HG03025 (cell line): ENCODE measurements around the gene SULT1B1.

ENCODE experiments used
- ATAC-seq: cut with Tn5 transposase; IDR thresholded peaks from one replicate; pipeline ENCODE4 v1.9.1; 2021; ENCODE audit warnings: mild to moderate bottlenecking, moderate library complexity; ENCODE audit not compliant: unreplicated experiment, low FRiP score

SULT1B1 gene

DNA sequence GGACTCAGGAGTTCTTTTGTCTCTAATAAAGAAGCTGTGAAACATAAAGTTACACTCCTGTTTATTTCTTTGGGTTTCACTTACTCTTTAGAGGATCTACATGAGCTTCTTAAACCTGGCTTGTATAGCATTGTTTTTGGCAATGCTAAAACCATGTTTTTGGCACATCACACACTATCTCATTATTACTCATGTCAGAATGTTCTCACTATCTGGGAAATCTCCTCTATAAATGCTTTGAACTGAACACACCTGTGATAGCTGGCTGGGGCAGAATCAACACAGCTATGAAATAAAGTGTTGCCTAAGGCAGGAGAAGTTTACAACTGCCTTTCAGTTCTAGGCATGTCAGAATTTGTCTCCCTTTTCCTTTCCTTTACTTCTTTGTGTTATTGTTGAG lies 52.6 kb downstream of the SULT1B1 start:
- ATAC-seq: no peak

DNA sequence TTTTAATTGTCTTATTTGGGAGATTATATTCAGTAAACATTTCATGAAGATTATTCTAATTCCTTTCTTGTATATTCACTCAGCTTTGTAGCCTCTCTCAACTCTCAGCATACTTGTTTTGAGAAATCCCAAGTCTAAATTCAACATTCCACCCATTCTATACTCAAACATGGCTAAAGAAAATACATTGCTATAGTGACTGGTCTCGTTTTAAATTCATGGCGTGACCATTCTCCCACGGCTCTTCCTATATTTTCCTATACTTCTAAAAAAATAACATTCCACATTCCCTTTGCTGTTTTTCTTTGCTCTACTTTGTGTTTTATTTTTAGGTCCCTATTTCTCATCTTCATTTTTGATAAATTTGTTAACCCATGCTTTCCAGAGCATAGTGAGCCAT lies 58.2 kb downstream of the SULT1B1 start:
- ATAC-seq: no peak

DNA sequence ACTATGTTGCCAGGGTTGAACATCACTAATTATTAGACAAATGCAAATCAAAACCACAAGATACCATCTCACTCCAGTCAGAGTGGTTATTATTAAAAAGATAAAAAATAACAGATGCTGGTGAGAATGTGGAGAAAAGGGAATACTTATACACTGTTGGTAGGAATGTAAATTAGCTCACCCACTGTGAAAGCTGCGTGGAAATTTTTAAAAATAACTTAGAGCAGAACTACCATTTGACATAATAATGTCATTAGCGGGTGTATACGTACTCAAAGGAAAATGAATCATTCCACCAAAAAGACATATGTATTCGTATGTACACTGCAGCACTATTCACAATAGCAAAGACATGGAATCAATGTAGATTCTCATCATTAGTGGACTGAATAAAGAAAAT lies 58.7 kb downstream of the SULT1B1 start:
- ATAC-seq: no peak

DNA sequence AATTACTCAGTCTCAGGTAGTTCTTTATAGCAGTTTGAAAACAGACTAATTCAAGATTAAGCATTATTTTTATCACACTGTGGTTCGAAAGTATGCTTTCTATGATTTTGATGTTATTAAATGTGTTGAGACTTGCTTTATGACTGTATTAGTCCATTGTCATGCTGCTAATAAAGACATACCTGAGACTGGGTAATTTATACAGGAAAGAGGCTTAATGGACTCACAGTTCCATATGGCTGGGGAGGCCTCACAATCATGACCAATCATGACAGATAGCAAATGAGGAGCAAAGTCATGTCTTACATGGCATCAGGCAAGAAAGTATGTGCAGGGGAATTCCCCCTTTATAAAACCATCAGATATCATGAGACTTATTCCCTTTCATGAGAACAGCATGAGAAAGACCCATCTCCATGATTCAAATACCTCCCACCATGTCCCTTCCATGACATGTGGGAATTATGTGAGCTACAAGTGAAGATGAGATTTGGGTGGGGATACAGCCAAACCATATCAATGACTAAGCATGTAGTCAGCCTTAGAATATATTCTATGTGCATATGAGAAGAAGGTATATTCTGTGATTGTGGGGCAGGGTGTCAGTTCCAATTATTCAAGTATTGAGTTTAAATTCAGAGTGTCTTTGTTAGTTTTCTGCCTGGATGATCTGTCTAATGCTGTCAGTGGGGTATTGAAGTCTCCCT lies 62.7 kb downstream of the SULT1B1 start:
- ATAC-seq: no peak

DNA sequence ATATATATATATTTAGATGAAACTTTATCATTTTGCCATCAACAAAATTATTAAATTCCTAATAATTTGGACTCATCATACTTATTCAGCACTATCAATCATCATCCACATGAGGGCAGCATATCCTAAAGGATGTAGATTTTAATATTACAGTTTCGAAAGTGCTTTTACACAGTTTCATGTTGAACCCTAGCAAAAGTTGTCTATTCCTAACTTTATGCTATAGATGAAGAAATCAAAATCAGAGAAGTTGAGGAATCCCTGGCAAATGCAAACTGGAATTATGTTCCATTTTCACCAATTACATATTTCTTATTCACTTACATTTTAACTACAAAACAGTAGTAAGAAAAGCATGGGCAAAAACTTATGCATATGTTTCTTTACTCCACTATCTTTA lies 70.8 kb downstream of the SULT1B1 start:
- ATAC-seq: no peak

DNA sequence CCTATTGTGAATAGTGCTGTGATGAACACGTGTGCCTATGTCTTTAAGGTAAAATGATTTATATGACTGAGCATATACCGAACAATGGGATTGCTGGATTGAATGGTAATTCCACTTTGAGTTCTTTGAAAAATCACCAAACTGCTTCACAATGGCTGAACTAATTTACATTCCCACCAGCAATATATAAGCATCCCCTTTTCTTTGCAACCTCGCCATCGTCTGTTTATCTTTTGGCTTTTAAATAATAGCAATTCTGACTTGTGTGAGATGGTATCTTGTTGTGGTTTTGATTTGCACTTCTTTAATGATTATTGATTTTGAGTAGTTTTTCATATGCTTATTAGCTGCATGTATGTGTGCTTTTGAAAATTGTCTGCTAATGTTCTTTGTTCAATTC lies 75.6 kb downstream of the SULT1B1 start:
- no peak for ATAC-seq
